HEK293 (cell line): ENCODE measurements around the gene ARNT2.

Experiments used
- ZFP69B ChIP-seq: fragments of 450-650 bp; formaldehyde crosslinking; IDR thresholded peaks from 2 replicates; pipeline ENCODE4 v1.5.1; 2016; ENCODE audit warnings: missing biosample characterization, missing genetic modification characterization
- ZNF121 ChIP-seq: fragments of 450-650 bp; formaldehyde crosslinking; IDR thresholded peaks from 2 replicates; pipeline ENCODE4 v1.5.1; 2016; ENCODE audit warnings: missing biosample characterization, missing genetic modification characterization
- ZNF138 ChIP-seq: fragments of 450-650 bp; formaldehyde crosslinking; IDR thresholded peaks from 2 replicates; pipeline ENCODE4 v1.5.1; 2016; ENCODE audit warnings: missing biosample characterization, missing genetic modification characterization, borderline replicate concordance
- ZNF248 ChIP-seq: fragments of 450-650 bp; formaldehyde crosslinking; IDR thresholded peaks from 2 replicates; pipeline ENCODE4 v1.5.1; 2017; ENCODE audit warnings: missing biosample characterization, missing genetic modification characterization
- ZNF335 ChIP-seq: fragments of 450-650 bp; formaldehyde crosslinking; conservative IDR thresholded peaks from 2 replicates; pipeline ENCODE4 v1.5.1; 2016; ENCODE audit warnings: missing biosample characterization, missing genetic modification characterization
- ZNF629 ChIP-seq: fragments of 450-650 bp; formaldehyde crosslinking; IDR thresholded peaks from 2 replicates; pipeline ENCODE4 v1.5.1; 2017; ENCODE audit warnings: missing biosample characterization, missing genetic modification characterization
- ZNF747 ChIP-seq: fragments of 450-650 bp; formaldehyde crosslinking; IDR thresholded peaks from 2 replicates; pipeline ENCODE4 v1.5.1; 2016; ENCODE audit warnings: missing biosample characterization, missing genetic modification characterization
- ZNF791 ChIP-seq: fragments of 450-650 bp; formaldehyde crosslinking; IDR thresholded peaks from 2 replicates; pipeline ENCODE4 v1.5.1; 2016; ENCODE audit warnings: missing biosample characterization, missing genetic modification characterization
- TF ChIP-seq, protein P1 (sequence below): fragments of 450-650 bp; formaldehyde crosslinking; IDR thresholded peaks from 2 replicates; pipeline ENCODE4 v1.5.1; 2016; ENCODE audit warnings: missing biosample characterization, missing genetic modification characterization
- TF ChIP-seq, protein P2 (sequence below): fragments of 450-650 bp; formaldehyde crosslinking; IDR thresholded peaks from 2 replicates; pipeline ENCODE4 v1.5.1; 2016; ENCODE audit warnings: missing biosample characterization, missing genetic modification characterization

DNA sequence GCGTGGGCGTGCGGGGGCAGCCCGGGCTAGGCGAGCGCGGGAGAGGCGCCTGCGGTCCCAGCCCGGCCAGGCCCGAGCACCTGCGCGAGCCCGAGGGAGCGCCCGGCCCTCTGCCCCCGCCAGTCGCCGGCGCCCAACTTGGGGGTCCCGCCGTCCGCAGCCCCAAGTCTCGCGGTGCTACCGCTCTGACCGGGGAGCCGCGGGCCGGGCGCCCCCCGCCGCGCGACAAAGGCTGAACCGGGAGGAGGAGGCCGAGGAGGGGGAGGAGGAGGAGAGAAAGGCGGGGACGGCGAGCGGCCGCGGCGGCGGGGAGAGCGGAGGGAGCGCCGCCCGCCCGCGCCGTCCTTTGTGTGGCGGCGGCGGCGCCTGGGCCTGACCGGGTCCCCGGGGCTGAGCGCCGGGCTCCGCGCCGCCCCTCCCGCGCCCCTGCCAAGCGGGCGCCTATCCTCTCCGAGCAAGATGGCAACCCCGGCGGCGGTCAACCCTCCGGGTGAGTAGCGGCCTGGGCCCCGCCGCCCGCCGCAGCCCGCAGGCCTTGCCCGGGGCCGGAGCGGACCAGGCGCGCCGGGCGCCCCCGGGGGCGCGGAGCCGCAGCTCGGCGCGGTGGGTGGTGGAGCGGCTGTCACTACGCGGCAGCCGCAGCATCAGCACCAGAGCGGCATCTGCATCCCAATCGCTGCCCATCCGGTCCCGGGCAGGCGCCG, at the start of gene ARNT2:
- TF ChIP-seq ZFP69B: no peak
- TF ChIP-seq, protein P1, sequence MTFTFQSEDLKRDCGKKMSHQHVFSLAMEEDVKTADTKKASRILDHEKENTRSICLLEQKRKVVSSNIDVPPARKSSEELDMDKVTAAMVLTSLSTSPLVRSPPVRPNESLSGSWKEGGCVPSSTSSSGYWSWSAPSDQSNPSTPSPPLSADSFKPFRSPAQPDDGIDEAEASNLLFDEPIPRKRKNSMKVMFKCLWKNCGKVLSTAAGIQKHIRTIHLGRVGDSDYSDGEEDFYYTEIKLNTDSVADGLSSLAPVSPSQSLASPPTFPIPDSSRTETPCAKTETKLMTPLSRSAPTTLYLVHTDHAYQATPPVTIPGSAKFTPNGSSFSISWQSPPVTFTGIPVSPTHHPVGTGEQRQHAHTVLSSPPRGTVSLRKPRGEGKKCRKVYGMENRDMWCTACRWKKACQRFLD (tag by site-specific recombination): no peak
- no peak for TF ChIP-seq ZNF747 (tag by site-specific recombination)
- no peak for TF ChIP-seq ZNF138 (tag by site-specific recombination)
- no peak for TF ChIP-seq ZNF629
- TF ChIP-seq, protein P2, sequence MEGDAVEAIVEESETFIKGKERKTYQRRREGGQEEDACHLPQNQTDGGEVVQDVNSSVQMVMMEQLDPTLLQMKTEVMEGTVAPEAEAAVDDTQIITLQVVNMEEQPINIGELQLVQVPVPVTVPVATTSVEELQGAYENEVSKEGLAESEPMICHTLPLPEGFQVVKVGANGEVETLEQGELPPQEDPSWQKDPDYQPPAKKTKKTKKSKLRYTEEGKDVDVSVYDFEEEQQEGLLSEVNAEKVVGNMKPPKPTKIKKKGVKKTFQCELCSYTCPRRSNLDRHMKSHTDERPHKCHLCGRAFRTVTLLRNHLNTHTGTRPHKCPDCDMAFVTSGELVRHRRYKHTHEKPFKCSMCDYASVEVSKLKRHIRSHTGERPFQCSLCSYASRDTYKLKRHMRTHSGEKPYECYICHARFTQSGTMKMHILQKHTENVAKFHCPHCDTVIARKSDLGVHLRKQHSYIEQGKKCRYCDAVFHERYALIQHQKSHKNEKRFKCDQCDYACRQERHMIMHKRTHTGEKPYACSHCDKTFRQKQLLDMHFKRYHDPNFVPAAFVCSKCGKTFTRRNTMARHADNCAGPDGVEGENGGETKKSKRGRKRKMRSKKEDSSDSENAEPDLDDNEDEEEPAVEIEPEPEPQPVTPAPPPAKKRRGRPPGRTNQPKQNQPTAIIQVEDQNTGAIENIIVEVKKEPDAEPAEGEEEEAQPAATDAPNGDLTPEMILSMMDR (tag by site-specific recombination): no peak
- no peak for TF ChIP-seq ZNF335 (tag by site-specific recombination)
- TF ChIP-seq ZNF121 (tag by site-specific recombination): no peak
- no peak for TF ChIP-seq ZNF791 (tag by site-specific recombination)
- no peak for TF ChIP-seq ZNF248 (tag by site-specific recombination)
